Endothelial cell of umbilical vein (primary cell): ENCODE measurements around the gene KLRK1. TPM values are rescaled to one million over a fixed set of nuclear protein-coding genes. Genes with fewer than 3 reads are reported as not detected.

Source experiments
- BruUV-seq: library from RNA; stranded (reverse); fragments of 400-500 nt; replicated peaks from 2 replicates; lab custom pipeline; 2021; lab: Mats Ljungman, UMichigan
- CTCF ChIA-PET: fragments of 300-600, 350-600 bp; sonication (Branson Sonifier 250); formaldehyde crosslinking; loops from one replicate; lab custom pipeline; 2021; ENCODE audit warnings: antibody characterized with exemption, inconsistent platforms; lab: Charles Lee
- POLR2A ChIA-PET: fragments of 300-600, 350-600 bp; sonication (Branson Sonifier 250); formaldehyde crosslinking; loops from one replicate; lab custom pipeline; 2021; ENCODE audit warnings: antibody characterized with exemption, inconsistent platforms; lab: Charles Lee
- DNase-seq: peaks from one replicate; pipeline ENCODE4 v3.0.0-alpha.2; 2011; ENCODE audit warnings: low read depth, low spot score
- FAIRE-seq: peaks from 2 replicates; lab custom pipeline; 2011; peaks lifted over from hg19 to GRCh38; lab: Jason Lieb, UNC
- H2AFZ ChIP-seq: 2 replicates; pipeline ENCODE4 v1.6.0; 2012; ENCODE audit warnings: low read depth, low read length, control low read depth, inconsistent platforms
- H3K27ac ChIP-seq: 2 replicates; pipeline ENCODE4 v1.5.1; 2011; ENCODE audit warnings: low read depth, mild to moderate bottlenecking, control low read depth, low read length, moderate library complexity; ENCODE audit not compliant: insufficient read depth
- H3K27me3 ChIP-seq, 2 experiments: 2 replicates each; pipeline versions ENCODE4 v1.6.0 to v1.6.1; 2011; ENCODE audit warnings: low read length in 2 of 2, mixed read lengths in 1 of 2; ENCODE audit not compliant: control insufficient read depth in 2 of 2, insufficient read depth in 2 of 2
- H3K36me3 ChIP-seq, 2 experiments: 2 replicates in 1 of 2; 3 replicates in 1 of 2; pipeline ENCODE4 v1.5.1; 2011; ENCODE audit warnings: low read length in 2 of 2, mild to moderate bottlenecking in 1 of 2, moderate library complexity in 1 of 2; ENCODE audit not compliant: control insufficient read depth in 2 of 2, insufficient read depth in 2 of 2; ENCODE audit errors: extremely low read depth in 1 of 2
- H3K4me1 ChIP-seq: 3 replicates; pipeline ENCODE4 v1.5.1; 2011; ENCODE audit warnings: mild to moderate bottlenecking, low read length; ENCODE audit not compliant: control insufficient read depth, insufficient read depth; ENCODE audit errors: extremely low read depth
- H3K4me2 ChIP-seq: 2 replicates; pipeline ENCODE4 v1.6.1; 2011; ENCODE audit warnings: low read length, control low read depth, mixed read lengths; ENCODE audit not compliant: insufficient read depth
- H3K4me3 ChIP-seq, 3 experiments: fragments of 200-600 bp in 1 of 3; sonication (generic), shearing (Covaris generic) in 1 of 3; replicated peaks in 1 of 3; 2 replicates each; pipeline ENCODE4 v1.5.1; 2011 to 2016; ENCODE audit warnings: control low read depth in 3 of 3, low read length in 3 of 3, mild to moderate bottlenecking in 2 of 3, inconsistent platforms in 1 of 3, low read depth in 1 of 3, moderate library complexity in 1 of 3; ENCODE audit not compliant: insufficient read depth in 1 of 3
- H3K79me2 ChIP-seq: 2 replicates; pipeline ENCODE4 v1.6.0; 2012; ENCODE audit warnings: low read length, inconsistent platforms; ENCODE audit not compliant: control insufficient read depth, insufficient read depth
- H3K9ac ChIP-seq: replicated peaks from 2 replicates; pipeline ENCODE3; 2011; ENCODE audit warnings: low read length, control low read depth; ENCODE audit not compliant: insufficient read depth; ENCODE audit errors: extremely low read depth
- H3K9me1 ChIP-seq: replicated peaks from 3 replicates; pipeline ENCODE4 v1.6.0; 2011; ENCODE audit warnings: mild to moderate bottlenecking, low read length; ENCODE audit not compliant: control insufficient read depth, insufficient read depth; ENCODE audit errors: extremely low read depth
- H3K9me3 ChIP-seq: replicated peaks from 2 replicates; pipeline ENCODE4 v1.5.1; 2012; ENCODE audit warnings: low read length, inconsistent platforms; ENCODE audit not compliant: control insufficient read depth, insufficient read depth
- H4K20me1 ChIP-seq: replicated peaks from 2 replicates; pipeline ENCODE3; 2011; ENCODE audit warnings: mild to moderate bottlenecking, low read length; ENCODE audit not compliant: control insufficient read depth, insufficient read depth; ENCODE audit errors: extremely low read depth
- CTCF ChIP-seq, 2 donors: IDR thresholded peaks; 1 replicate in 1 of 2; 2 replicates in 1 of 2; pipeline ENCODE4 v1.5.1; 2011; ENCODE audit warnings: low read length in 2 of 2, mild to moderate bottlenecking in 2 of 2, moderate library complexity in 2 of 2, control low read depth in 1 of 2, inconsistent platforms in 1 of 2, low read depth in 1 of 2; ENCODE audit not compliant: insufficient read depth in 1 of 2; ENCODE audit errors: extremely low read depth in 1 of 2
- EZH2 ChIP-seq: IDR thresholded peaks from 2 replicates; pipeline ENCODE4 v1.6.1; 2012; ENCODE audit warnings: borderline replicate concordance, low read depth, mild to moderate bottlenecking, moderate library complexity, low read length, inconsistent platforms; ENCODE audit not compliant: severe bottlenecking
- FOS ChIP-seq: IDR thresholded peaks from 2 replicates; pipeline ENCODE4 v1.6.1; 2011; ENCODE audit warnings: mild to moderate bottlenecking, low read length, moderate library complexity, borderline replicate concordance; ENCODE audit not compliant: insufficient read depth
- GATA2 ChIP-seq: IDR thresholded peaks from 2 replicates; pipeline ENCODE4 v1.7.0; 2011; ENCODE audit warnings: low read depth, mild to moderate bottlenecking, moderate library complexity, mixed read lengths, low read length; ENCODE audit not compliant: insufficient read length, insufficient read depth
- JUN ChIP-seq: IDR thresholded peaks from 2 replicates; pipeline ENCODE4 v1.6.1; 2011; ENCODE audit warnings: borderline replicate concordance, low read depth; ENCODE audit not compliant: insufficient read length, insufficient read depth
- MAX ChIP-seq: IDR thresholded peaks from 2 replicates; pipeline ENCODE4 v1.6.1; 2011; ENCODE audit not compliant: insufficient read depth, insufficient read length
- MYC ChIP-seq: IDR thresholded peaks from one replicate; pipeline ENCODE4 v1.6.1; 2011; ENCODE audit warnings: mild to moderate bottlenecking, low read depth, low read length
- POLR2A ChIP-seq: IDR thresholded peaks from 2 replicates; pipeline ENCODE4 v1.6.1; 2012; ENCODE audit warnings: low read depth, mild to moderate bottlenecking, control low read depth, low read length
- POLR2AphosphoS5 ChIP-seq: IDR thresholded peaks from 2 replicates; pipeline ENCODE4 v1.6.1; 2012; ENCODE audit warnings: low read depth, mild to moderate bottlenecking, control low read depth, low read length, moderate library complexity; ENCODE audit not compliant: insufficient read depth
- dilution Hi-C: fragments of 300-500 bp; cut with MboI; formaldehyde crosslinking; loops from one replicate; pipeline ENCODE4 v1.15.0; 2019; ENCODE audit warnings: low sequenced_read_pairs; ENCODE audit not compliant: extremely low pct_ligation_motif_present
- intact Hi-C: fragments of 100-400 bp; cut with micrococcal nuclease; formaldehyde crosslinking; loops from one replicate; pipeline ENCODE4 v1.10.0; 2022
- polyA plus RNA-seq, 4 experiments: library from polyadenylated mRNA; depleted of rRNA in 3 of 4; stranded (reverse) in 3 of 4; unstranded in 1 of 4; fragments of >200 nt; gene quantifications; 2 replicates each; pipeline versions ENCODE4 v1.2.1 to v1.2.3, GENCODE V29; 2011 to 2012; ENCODE audit warnings: missing spikeins in 1 of 4
- total RNA-seq: library from RNA; stranded (reverse); gene quantifications from 2 replicates; pipeline ENCODE4 v1.2.3, GENCODE V29; 2021

Gene KLRK1
- total and polyA plus RNA-seq, 2 donors (not counting 3 experiments of a cell fraction or from before 2014, with no cell fraction given), result not detected

GRCh38 chr12:10374624-10375018 is 15.2 kb downstream of the KLRK1 start:
- FAIRE-seq (no peak), DNase-seq (no peak)
- H3K36me3 ChIP-seq, result no peaks in the 10 kb centered on the region
- H3K27me3 ChIP-seq, result no peaks in the 10 kb centered on the region
- BruUV-seq, result no TSS peak
- no peak for TF ChIP-seq POLR2A
- TF ChIP-seq POLR2AphosphoS5, result no peak
- no peak for TF ChIP-seq FOS
- TF ChIP-seq CTCF (IDR thresholded peaks at IDR 0.05; ENCODE audit: extremely low read depth in 1 of 2, insufficient read depth in 1 of 2, low read depth in 1 of 2, low read length in 2 of 2), result no peak
- TF ChIP-seq GATA2, result no peak
- no peak for TF ChIP-seq EZH2
- no peak for TF ChIP-seq JUN
- no peak for TF ChIP-seq MAX
- no peak for TF ChIP-seq MYC
- H3K9me3 ChIP-seq, result no peaks in the 10 kb centered on the region
- H3K4me2 ChIP-seq, result no peak overlapping the region
- ChIA-PET POLR2A (no interaction called here), CTCF (interaction anchor here (1.6 kb wide), 1 partner anchor 10 kb away, joined by 5 read pairs; no protein-coding TSS in a partner anchor)
- H2AFZ ChIP-seq, result no peak overlapping the region
- H3K27ac ChIP-seq, result no peak overlapping the region
- dilution Hi-C loops (no loop called here), intact Hi-C loops (no loop called here)
- H3K79me2 ChIP-seq, result no peaks in the 10 kb centered on the region
- H3K9me1 ChIP-seq, result no peaks in the 10 kb centered on the region
- no peak overlapping the region for H3K4me3 ChIP-seq
- peaks cover 10% of the 10 kb centered on the region for H3K4me1 ChIP-seq
- no peak overlapping the region for H3K9ac ChIP-seq
- H4K20me1 ChIP-seq, result no peaks in the 10 kb centered on the region
